Measurements from ENCODE around the gene SLIT3. TPM values are rescaled to one million over a fixed set of nuclear protein-coding genes. Genes with fewer than 3 reads are reported as not detected.
A peak's percentile ranks its signal among the peaks of the same experiment; 100 is the strongest.

Gene SLIT3
- total and polyA plus RNA-seq, 4 donors, result 4.6 to 48.5 (median 19.8) TPM

- ATAC-seq (ENCODE audit: insufficient read depth, low FRiP score), result no peak
- Histone ChIP-seq H3K36me3 (ENCODE audit: control insufficient read depth in 4 of 4, insufficient read depth in 4 of 4, low read length in 4 of 4) (no peaks in the 10 kb centered on the region), H3K4me1 (ENCODE audit: control insufficient read depth in 5 of 5, insufficient read depth in 5 of 5, low read length in 5 of 5) (peaks cover 0 to 46% (median 12%) of the 10 kb centered on the region in 5 donors), H3K9me3 (ENCODE audit: control insufficient read depth in 4 of 4, insufficient read depth in 3 of 4, low read length in 3 of 4) (peaks cover 0 to 6% (median 0%) of the 10 kb centered on the region in 4 donors), H3K9ac (ENCODE audit: insufficient read depth in 1 of 2, low read length in 2 of 2) (no peak overlapping the region), H3K27me3 (ENCODE audit: control insufficient read depth in 3 of 3, insufficient read depth in 3 of 3, low read length in 2 of 3) (peaks cover 0 to 22% (median 2%) of the 10 kb centered on the region in 3 donors), H3K4me3 (no peak overlapping the region), H3K27ac (ENCODE audit: low read depth in 1 of 2, low read length in 1 of 2) (no peak overlapping the region)
- 59 to 75% methylated on average over 11 of the region's 11 CpGs for WGBS, 2 donors
- no peak for TF ChIP-seq CTCF (IDR thresholded peaks at IDR 0.05; ENCODE audit: control extremely low read depth, extremely low read depth)
- peak; percentile 32 to 49 (median 46) for DNase-seq
Observed at GRCh38 chr5:168881427-168882149, 419.4 kb downstream of the SLIT3 start.

- Histone ChIP-seq H3K27ac (ENCODE audit: low read depth in 1 of 2, low read length in 1 of 2) (no peak overlapping the region), H3K9ac (ENCODE audit: insufficient read depth in 1 of 2, low read length in 2 of 2) (no peak overlapping the region), H3K9me3 (ENCODE audit: control insufficient read depth in 4 of 4, insufficient read depth in 3 of 4, low read length in 3 of 4) (peaks cover 0 to 6% (median 0%) of the 10 kb centered on the region in 4 donors), H3K27me3 (ENCODE audit: control insufficient read depth in 3 of 3, insufficient read depth in 3 of 3, low read length in 2 of 3) (peaks cover 0 to 25% (median 2%) of the 10 kb centered on the region in 3 donors), H3K4me3 (no peak overlapping the region), H3K4me1 (ENCODE audit: control insufficient read depth in 5 of 5, insufficient read depth in 5 of 5, low read length in 5 of 5) (peaks cover 0 to 30% (median 3%) of the 10 kb centered on the region in 5 donors), H3K36me3 (ENCODE audit: control insufficient read depth in 4 of 4, insufficient read depth in 4 of 4, low read length in 4 of 4) (no peaks in the 10 kb centered on the region)
- WGBS, 2 donors, result 36 to 52% methylated on average over 8 of the region's 8 CpGs
- peak in 2 of 3 donors; percentile 46 to 75 for DNase-seq
- TF ChIP-seq CTCF (IDR thresholded peaks at IDR 0.05; ENCODE audit: control extremely low read depth, extremely low read depth), result no peak
- no peak for ATAC-seq (ENCODE audit: insufficient read depth, low FRiP score)
Observed at GRCh38 chr5:168879929-168880328, 421.0 kb downstream of the SLIT3 start.

- TF ChIP-seq CTCF (IDR thresholded peaks at IDR 0.05; ENCODE audit: control extremely low read depth, extremely low read depth), result no peak
- H3K9me3 ChIP-seq (ENCODE audit: control insufficient read depth in 4 of 4, insufficient read depth in 3 of 4, low read length in 3 of 4), result peaks cover 0 to 6% (median 0%) of the 10 kb centered on the region in 4 donors
- peaks cover 0 to 25% (median 2%) of the 10 kb centered on the region in 3 donors for H3K27me3 ChIP-seq (ENCODE audit: control insufficient read depth in 3 of 3, insufficient read depth in 3 of 3, low read length in 2 of 3)
- no peak overlapping the region for H3K27ac ChIP-seq (ENCODE audit: low read depth in 1 of 2, low read length in 1 of 2)
- H3K4me3 ChIP-seq, result no peak overlapping the region
- no peak overlapping the region for H3K9ac ChIP-seq (ENCODE audit: insufficient read depth in 1 of 2, low read length in 2 of 2)
- ATAC-seq (ENCODE audit: insufficient read depth, low FRiP score), result no peak
- no peaks in the 10 kb centered on the region for H3K36me3 ChIP-seq (ENCODE audit: control insufficient read depth in 4 of 4, insufficient read depth in 4 of 4, low read length in 4 of 4)
- 86 to 91% methylated on average over 2 of the region's 2 CpGs for WGBS, 2 donors
- peaks cover 0 to 26% (median 3%) of the 10 kb centered on the region in 5 donors for H3K4me1 ChIP-seq (ENCODE audit: control insufficient read depth in 5 of 5, insufficient read depth in 5 of 5, low read length in 5 of 5)
- DNase-seq, result no peak
Observed at GRCh38 chr5:168879331-168879730, 421.6 kb downstream of the SLIT3 start.
